Measurements from ENCODE around the gene TLCD1. TPM values are rescaled to one million over a fixed set of nuclear protein-coding genes. Genes with fewer than 3 reads are reported as not detected.

The TLCD1 gene
- total RNA-seq, 3 donors from 2014 or later: 20.8 to 28.5 (median 23.8) TPM

DNA sequence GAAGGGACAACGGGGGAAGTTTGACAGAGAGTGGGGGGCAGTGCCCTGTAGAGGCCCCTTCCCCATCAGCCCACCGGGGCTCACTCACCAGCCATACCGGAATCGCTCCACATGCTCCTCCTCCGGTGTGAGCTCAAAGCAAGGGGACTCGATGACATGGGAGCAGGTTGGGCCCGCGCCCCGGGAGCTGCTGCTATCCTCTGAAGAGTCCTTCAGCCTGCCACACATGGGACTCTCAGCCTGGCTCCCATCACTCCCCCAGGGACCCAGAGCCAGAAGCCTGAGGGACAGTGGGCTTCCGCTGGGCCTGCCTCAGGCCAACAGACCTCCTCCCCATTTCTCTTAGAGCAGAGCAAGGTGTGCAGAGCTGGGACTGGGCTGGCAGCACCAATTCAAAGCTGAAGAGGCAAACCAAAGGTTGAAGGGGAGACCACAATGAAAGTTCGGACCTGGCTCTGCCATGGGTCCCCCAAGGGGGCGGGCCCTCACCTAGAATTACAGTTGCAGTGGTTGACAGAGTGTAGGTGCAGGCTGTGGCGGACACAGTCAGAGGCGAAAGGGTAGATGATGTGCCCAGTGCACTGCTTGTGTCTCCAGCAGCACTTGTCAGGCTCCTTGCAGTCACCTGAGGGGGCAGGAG lies 21.7 kb downstream of the TLCD1 start:
- no peaks in the 10 kb centered on the region for H3K4me1 Mint-ChIP-seq (ENCODE audit: low read depth)
- ATAC-seq: no peak

GRCh38 chr17:28703552-28704218 lies 22.3 kb downstream of the TLCD1 start:
- peaks cover 22% of the 10 kb centered on the region for H3K36me3 Mint-ChIP-seq (ENCODE audit: insufficient read depth)
- H3K27me3 Mint-ChIP-seq (ENCODE audit: low read depth): no peaks in the 10 kb centered on the region
- DNase-seq (no peak), ATAC-seq (no peak)
- H3K4me3 Mint-ChIP-seq: no peak overlapping the region
- H3K4me1 Mint-ChIP-seq (ENCODE audit: low read depth): no peaks in the 10 kb centered on the region
- no peaks in the 10 kb centered on the region for H3K9me3 Mint-ChIP-seq

More for the DNA sequence above, 21.7 kb downstream of the TLCD1 start:
- no peak for DNase-seq
- H3K36me3 Mint-ChIP-seq (ENCODE audit: insufficient read depth): peaks cover 22% of the 10 kb centered on the region
- H3K9me3 Mint-ChIP-seq: no peaks in the 10 kb centered on the region
- H3K27me3 Mint-ChIP-seq (ENCODE audit: low read depth): no peaks in the 10 kb centered on the region
- H3K4me3 Mint-ChIP-seq: no peak overlapping the region

GRCh38 chr17:28702752-28703150 lies 23.3 kb downstream of the TLCD1 start:
- Mint-ChIP-seq H3K4me3 (no peak overlapping the region), H3K9me3 (no peaks in the 10 kb centered on the region), H3K4me1 (ENCODE audit: low read depth) (peaks cover 1% of the 10 kb centered on the region), H3K27me3 (ENCODE audit: low read depth) (no peaks in the 10 kb centered on the region), H3K36me3 (ENCODE audit: insufficient read depth) (peaks cover 26% of the 10 kb centered on the region)
- DNase-seq (no peak), ATAC-seq (no peak)

DNA sequence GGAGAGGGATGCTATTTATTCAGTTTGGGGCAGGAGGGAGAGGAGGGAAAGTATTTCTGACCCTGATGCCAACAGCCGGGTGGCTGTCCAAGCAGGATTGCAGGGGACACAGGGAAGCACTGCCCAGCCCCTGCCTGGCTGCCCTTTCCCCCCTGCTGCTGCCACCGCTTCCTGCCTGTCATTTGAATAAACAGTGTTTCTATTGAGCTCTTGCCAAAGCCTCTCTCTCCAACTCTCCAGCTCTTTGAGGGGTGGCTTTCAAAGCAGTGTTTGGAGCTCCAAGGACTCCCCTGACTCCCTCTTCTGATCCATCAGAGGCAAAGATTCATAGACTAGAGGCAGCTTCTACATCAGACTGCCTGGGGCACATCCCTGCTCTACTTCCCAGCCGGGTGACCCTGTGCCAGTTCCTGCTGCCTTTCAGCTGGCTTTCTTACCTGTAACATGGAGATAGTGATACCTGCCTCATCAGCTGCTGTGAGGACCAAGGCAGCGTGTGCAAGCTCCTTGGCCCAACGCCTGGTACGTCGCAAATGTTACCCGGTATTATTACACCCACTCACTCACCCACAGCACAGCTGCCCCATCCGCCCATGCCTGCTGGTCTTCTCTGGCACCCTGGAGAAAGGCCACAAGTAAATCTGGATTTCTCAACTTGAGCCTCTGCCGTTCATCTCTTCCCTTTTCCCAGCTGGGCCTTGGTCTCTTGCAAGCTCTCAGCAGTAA lies 23.8 kb downstream of the TLCD1 start:
- Mint-ChIP-seq H3K9me3 (no peaks in the 10 kb centered on the region), H3K27me3 (ENCODE audit: low read depth) (no peaks in the 10 kb centered on the region), H3K4me1 (ENCODE audit: low read depth) (peaks cover 1% of the 10 kb centered on the region), H3K36me3 (ENCODE audit: insufficient read depth) (peaks cover 30% of the 10 kb centered on the region), H3K4me3 (no peak overlapping the region)
- DNase-seq (no peak), ATAC-seq (no peak)

GRCh38 chr17:28700830-28701492 lies 25.1 kb downstream of the TLCD1 start:
- H3K27me3 Mint-ChIP-seq (ENCODE audit: low read depth): no peaks in the 10 kb centered on the region
- no peak for ATAC-seq
- DNase-seq: no peak
- H3K36me3 Mint-ChIP-seq (ENCODE audit: insufficient read depth): peaks cover 31% of the 10 kb centered on the region
- peaks cover 1% of the 10 kb centered on the region for H3K4me1 Mint-ChIP-seq (ENCODE audit: low read depth)
- H3K4me3 Mint-ChIP-seq: no peak overlapping the region
- H3K9me3 Mint-ChIP-seq: no peaks in the 10 kb centered on the region

DNA sequence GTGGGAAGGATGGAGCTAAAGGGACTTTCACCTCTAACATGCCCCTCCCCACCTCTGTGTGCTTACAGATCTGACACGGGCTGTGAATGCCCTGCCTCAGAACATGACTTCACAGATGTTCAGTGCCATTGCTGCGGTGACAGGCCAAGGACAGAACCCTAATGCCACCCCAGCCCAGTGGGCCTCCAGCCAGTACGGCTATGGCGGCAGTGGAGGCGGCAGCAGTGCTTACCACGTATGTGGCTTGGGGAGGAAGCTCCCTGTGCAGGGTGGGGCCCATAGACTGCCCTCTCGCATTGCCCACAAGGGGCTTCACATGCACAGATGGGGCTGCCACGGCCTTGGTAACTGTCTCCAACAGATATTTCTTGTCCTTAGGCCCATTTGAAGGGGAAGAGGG lies 25.8 kb downstream of the TLCD1 start:
- DNase-seq: no peak
- H3K36me3 Mint-ChIP-seq (ENCODE audit: insufficient read depth): peaks cover 33% of the 10 kb centered on the region
- H3K27me3 Mint-ChIP-seq (ENCODE audit: low read depth): no peaks in the 10 kb centered on the region
- no peak overlapping the region for H3K4me3 Mint-ChIP-seq
- no peak for ATAC-seq
- peaks cover 1% of the 10 kb centered on the region for H3K4me1 Mint-ChIP-seq (ENCODE audit: low read depth)
- no peaks in the 10 kb centered on the region for H3K9me3 Mint-ChIP-seq

DNA sequence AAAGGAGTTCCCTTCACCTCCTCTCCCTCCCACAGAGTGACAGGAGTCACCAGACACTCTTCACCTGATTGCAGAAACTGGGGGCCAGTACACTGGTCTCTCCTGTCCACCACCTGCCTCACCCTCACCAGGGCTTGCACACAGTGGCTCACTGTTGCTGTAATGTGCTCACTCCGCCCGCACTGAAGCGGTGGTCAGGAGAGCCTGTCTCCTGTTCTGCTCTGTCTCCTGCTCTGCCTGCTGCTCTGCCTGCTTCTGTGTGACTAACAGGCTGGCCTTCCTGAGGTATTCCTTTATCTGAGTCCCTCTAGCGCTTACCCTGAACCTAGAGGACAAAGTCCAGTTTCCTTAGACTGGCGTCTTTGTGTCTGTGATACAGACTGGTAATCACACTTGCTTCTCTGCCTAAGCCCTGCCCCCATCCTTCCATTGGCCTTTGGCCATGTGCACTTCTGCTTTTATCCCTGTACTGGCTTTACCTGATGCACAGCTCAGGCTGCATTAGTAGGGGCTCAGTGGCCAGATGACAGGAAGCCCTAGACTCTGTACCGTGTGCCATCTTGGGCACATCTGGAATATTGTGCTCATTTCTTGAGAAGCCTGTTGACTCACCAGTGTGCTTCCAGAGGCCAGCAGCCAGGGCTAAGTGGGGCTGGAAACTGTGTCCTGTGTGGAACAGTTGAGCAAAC lies 27.6 kb downstream of the TLCD1 start:
- peaks cover 35% of the 10 kb centered on the region for H3K36me3 Mint-ChIP-seq (ENCODE audit: insufficient read depth)
- H3K27me3 Mint-ChIP-seq (ENCODE audit: low read depth): no peaks in the 10 kb centered on the region
- no peak overlapping the region for H3K4me3 Mint-ChIP-seq
- ATAC-seq (no peak), DNase-seq (no peak)
- no peaks in the 10 kb centered on the region for H3K9me3 Mint-ChIP-seq
- H3K4me1 Mint-ChIP-seq (ENCODE audit: low read depth): peaks cover 1% of the 10 kb centered on the region

- Mint-ChIP-seq H3K9me3 (no peaks in the 10 kb centered on the region), H3K27me3 (ENCODE audit: low read depth) (no peaks in the 10 kb centered on the region), H3K36me3 (ENCODE audit: insufficient read depth) (peaks cover 44% of the 10 kb centered on the region), H3K4me3 (no peak overlapping the region), H3K4me1 (ENCODE audit: low read depth) (peaks cover 1% of the 10 kb centered on the region)
- no peak for DNase-seq
- no peak for ATAC-seq
Observed at GRCh38 chr17:28693869-28694268, 32.2 kb downstream of the TLCD1 start.

- ATAC-seq (no peak), DNase-seq (no peak)
- Mint-ChIP-seq H3K27me3 (ENCODE audit: low read depth) (no peaks in the 10 kb centered on the region), H3K4me1 (ENCODE audit: low read depth) (no peaks in the 10 kb centered on the region), H3K4me3 (no peak overlapping the region), H3K9me3 (no peaks in the 10 kb centered on the region), H3K36me3 (ENCODE audit: insufficient read depth) (peaks cover 59% of the 10 kb centered on the region)
Observed at GRCh38 chr17:28689011-28689410, 37.0 kb downstream of the TLCD1 start.

DNA sequence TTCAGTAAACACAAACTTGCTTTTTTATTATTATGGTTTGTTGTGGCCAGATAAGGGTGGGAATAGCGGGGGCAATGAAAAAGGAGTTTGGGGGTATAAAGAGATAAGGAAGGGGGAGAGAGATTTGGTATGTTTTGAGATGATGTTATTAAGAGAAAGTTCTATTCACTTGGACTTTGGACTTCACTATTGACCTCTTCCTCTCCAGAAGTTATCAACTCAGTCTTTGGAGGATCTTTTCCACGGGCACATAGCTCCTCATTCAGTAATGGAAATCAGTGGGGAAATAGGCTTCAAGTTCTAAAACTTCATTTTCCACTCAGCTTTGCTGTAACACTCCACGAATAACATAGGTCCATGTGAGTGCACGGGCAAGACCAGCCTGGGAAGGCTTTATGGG lies 37.6 kb downstream of the TLCD1 start:
- Mint-ChIP-seq H3K4me3 (no peak overlapping the region), H3K9me3 (no peaks in the 10 kb centered on the region), H3K27me3 (ENCODE audit: low read depth) (no peaks in the 10 kb centered on the region), H3K4me1 (ENCODE audit: low read depth) (no peaks in the 10 kb centered on the region), H3K36me3 (ENCODE audit: insufficient read depth) (peaks cover 59% of the 10 kb centered on the region)
- DNase-seq (no peak), ATAC-seq (no peak)

- Mint-ChIP-seq H3K36me3 (ENCODE audit: insufficient read depth) (peaks cover 68% of the 10 kb centered on the region), H3K4me3 (no peak overlapping the region), H3K9me3 (no peaks in the 10 kb centered on the region), H3K27me3 (ENCODE audit: low read depth) (no peaks in the 10 kb centered on the region), H3K4me1 (ENCODE audit: low read depth) (no peaks in the 10 kb centered on the region)
- ATAC-seq (no peak), DNase-seq (no peak)
Observed at GRCh38 chr17:28686296-28686695, 39.7 kb downstream of the TLCD1 start.

DNA sequence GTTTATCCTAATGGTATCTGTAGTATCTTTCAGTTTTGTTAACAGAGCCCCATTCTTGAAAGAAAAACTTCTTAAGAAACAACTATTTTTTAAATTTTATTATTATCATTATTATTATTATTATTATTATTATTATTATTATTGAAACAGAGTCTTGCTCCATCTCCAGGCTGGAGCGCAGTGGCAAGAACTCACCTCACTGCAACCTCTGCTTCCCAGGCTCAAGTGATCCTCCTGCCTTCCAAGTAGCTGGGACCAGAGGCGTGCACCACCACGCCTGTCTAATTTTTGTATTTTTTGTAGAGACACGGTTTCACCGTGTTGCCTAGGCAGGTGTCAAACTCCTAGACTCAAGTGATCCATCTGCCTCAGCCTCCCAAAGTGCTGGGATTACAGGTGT lies 40.7 kb downstream of the TLCD1 start:
- Mint-ChIP-seq H3K36me3 (ENCODE audit: insufficient read depth) (peaks cover 67% of the 10 kb centered on the region), H3K4me1 (ENCODE audit: low read depth) (no peaks in the 10 kb centered on the region), H3K4me3 (no peak overlapping the region), H3K27me3 (ENCODE audit: low read depth) (no peaks in the 10 kb centered on the region), H3K9me3 (no peaks in the 10 kb centered on the region)
- ATAC-seq (no peak), DNase-seq (no peak)

- H3K36me3 Mint-ChIP-seq (ENCODE audit: insufficient read depth): peaks cover 65% of the 10 kb centered on the region
- no peaks in the 10 kb centered on the region for H3K9me3 Mint-ChIP-seq
- DNase-seq: no peak
- no peaks in the 10 kb centered on the region for H3K4me1 Mint-ChIP-seq (ENCODE audit: low read depth)
- H3K4me3 Mint-ChIP-seq: no peak overlapping the region
- ATAC-seq: no peak
- H3K27me3 Mint-ChIP-seq (ENCODE audit: low read depth): no peaks in the 10 kb centered on the region
Observed at GRCh38 chr17:28684963-28685362, 41.1 kb downstream of the TLCD1 start.

DNA sequence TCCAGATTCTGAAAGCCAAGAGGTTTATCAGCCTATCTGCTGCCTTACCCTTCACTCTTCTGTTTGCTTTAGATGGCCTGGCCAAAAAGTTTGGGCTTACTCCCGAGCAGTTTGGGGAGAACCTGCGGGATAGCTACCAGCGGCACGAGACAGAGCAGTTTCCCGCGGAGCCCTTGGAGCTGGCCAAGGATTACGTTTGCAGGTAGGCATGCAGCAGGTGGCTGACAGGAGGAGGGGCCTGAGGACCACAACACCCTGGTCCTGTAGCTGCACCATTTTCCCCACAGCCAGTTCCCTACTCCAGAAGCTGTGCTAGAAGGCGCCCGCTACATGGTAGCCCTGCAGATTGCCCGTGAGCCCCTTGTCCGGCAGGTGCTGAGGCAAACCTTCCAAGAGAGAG lies 43.4 kb downstream of the TLCD1 start:
- DNase-seq (no peak), ATAC-seq (no peak)
- Mint-ChIP-seq H3K9me3 (no peaks in the 10 kb centered on the region), H3K4me1 (ENCODE audit: low read depth) (no peaks in the 10 kb centered on the region), H3K4me3 (no peak overlapping the region), H3K27me3 (ENCODE audit: low read depth) (no peaks in the 10 kb centered on the region), H3K36me3 (ENCODE audit: insufficient read depth) (peaks cover 52% of the 10 kb centered on the region)
